NOMO-1 (cell line): ENCODE measurements around the gene TCF4.

Experiments
- DNase-seq, 2 experiments: peaks; one replicate each; lab custom pipeline; 2025; ENCODE audit not compliant: unreplicated experiment in 2 of 2; lab: John Stamatoyannopoulos, UW

The TCF4 gene

DNA sequence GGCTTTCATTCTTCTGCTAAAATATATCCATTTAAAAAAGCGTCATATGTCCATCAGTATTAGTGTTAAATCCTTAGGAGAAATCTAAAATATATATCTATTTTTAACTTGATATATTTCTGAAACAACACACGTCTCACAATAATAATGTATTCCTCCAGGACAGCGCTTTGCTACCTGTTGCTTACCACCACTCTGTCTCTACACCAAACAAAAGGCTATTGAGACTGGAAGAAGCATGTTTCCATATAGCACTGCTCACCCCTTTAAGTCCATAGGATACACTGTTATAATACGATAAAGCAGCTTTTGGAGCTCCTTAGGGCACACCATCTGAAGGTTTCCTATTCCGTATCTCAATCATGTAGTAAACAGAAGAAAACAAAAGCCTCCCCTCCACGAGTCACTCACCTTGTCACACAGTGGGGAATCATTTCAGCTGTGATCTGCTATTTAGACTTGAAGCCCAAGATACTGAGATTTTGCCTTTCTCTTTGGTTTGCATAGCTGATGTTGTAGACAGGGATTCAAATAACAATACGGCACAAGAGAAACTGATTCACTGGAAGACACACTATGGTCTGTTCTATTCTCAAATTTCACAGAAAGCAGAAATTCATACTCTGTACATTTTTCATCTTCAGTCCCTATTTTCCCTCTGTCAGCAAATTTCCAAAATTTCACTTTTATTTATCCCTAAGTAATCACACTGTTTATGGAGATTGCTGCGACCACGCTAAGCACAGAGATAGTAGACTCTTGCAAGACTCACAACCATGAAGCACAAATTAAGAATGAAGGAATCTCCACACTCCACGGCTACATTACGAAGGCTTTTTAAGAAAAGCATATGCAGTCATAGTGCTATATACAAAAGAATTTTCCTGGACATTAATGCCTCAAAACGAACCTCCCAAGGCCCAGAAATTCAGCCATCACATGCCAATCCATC lies 187.1 kb downstream of the TCF4 start:
- DNase-seq, result no peak

- no peak for DNase-seq
Observed at GRCh38 chr18:55400081-55400480, 187.9 kb downstream of the TCF4 start.

DNA sequence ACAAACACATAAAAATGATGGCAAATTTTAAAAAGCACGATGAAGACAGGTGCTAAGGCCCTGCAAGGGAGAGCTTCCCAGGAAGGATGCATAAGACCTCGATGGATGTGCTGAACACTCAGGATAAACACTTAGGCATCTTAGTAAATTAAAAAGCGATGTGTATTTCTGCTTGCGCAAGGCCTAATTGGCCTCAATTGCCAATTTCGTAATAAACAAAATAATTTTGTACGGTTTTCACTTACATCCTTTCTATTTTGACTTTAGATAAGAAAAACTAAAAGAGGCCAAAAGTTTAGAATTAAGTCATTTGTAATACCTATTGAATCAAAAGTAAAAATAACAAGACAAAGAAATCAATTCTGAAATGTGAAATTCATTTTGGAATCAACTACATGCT lies 189.1 kb downstream of the TCF4 start:
- no peak for DNase-seq

DNA sequence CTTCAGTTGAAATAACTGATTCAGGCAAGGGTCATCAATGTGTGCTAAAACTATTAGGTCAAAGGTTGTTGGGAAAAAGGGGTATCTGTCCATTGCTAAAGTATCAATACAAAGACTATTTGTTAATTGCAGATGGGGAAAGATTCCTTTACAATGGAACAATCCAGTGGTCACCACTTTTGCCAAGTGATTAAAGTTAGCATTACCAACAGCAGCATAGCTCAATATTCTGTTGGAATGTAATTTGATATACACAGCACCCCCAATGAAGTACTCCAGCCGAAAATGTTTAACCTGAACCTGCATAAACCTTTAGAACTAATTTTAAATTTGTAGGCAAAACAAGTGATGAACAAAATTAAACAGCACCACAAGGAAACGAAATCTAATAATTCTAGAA lies 191.0 kb downstream of the TCF4 start:
- DNase-seq, result no peak

- DNase-seq, result no peak
Observed at GRCh38 chr18:55396267-55396905, 191.6 kb downstream of the TCF4 start.

- no peak for DNase-seq
Observed at GRCh38 chr18:55395799-55396198, 192.2 kb downstream of the TCF4 start.

DNA sequence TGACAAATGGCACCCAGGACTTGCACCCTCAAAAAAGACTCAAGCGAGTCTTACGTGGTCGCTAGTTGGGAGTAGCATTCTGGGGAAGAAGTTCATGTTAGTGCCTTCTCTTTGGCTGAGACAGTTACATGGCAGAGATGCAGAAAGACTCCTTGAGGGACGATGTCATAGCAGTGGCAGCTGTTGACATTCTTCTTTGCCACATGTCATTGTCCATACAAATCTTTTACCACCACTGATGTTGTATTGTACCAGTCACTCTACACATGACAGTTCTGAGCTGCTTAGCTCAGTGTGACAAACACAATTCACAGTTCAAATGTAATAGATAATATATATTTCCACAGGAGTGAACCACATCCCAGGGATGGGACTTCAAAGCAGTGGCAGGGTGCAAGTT lies 197.1 kb downstream of the TCF4 start:
- no peak for DNase-seq

- DNase-seq, result no peak
Observed at GRCh38 chr18:55387139-55387984, 200.6 kb downstream of the TCF4 start.

GRCh38 chr18:55386545-55386944 lies 201.4 kb downstream of the TCF4 start:
- no peak for DNase-seq

DNA sequence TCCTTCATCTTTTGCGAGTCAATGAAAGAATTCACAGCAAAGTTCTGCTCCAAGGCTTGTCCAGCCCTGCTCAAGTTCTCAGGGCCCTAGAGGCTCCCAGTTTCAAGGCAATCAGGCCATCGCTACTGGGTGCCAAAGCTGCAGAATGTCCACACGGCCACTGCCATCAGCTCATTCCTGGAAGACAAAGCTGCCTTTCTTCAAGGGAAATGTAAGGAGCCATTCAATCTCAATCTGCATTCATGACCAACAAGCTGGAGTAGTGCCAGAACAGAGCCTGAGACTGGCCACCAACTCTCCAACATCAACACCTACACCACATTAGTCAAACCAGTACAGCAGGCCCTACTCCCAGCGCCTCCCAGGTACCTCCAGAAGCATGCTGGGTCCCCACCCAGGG lies 202.2 kb downstream of the TCF4 start:
- DNase-seq, result no peak

DNA sequence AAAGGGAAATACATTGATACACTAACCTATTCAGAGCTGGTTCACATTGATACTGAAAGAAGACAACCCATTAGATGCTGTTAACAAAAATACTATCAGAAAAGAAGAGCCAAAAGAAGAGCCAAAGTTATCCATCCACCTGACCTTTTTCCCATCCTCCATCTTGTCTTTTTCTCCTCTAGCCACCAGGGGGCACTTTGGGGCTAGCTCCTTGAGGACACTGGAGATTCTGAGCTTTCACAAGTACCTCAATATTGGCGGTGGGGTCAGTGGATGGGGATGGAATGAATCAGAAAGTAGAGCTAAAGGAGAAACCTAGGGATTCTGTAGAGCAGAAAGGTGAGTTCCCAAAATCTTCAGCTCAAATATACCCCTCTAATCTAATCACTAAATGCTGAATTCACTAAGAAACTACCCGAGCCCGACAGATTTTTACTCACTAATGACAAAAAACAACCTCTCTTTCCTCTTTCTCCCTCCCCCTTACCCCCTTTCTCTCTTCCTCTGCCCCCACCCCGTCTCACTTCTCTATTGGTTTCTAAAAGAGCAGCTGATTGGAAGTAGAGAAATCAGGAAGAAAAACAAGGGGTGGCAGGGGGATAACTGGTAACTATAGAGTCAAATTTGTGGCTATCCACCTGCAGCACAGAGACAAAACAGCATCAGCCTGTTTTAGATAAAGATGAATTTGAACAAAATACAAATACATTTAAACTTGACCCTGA lies 203.3 kb downstream of the TCF4 start:
- DNase-seq, result peak; percentile 4 to 32

DNA sequence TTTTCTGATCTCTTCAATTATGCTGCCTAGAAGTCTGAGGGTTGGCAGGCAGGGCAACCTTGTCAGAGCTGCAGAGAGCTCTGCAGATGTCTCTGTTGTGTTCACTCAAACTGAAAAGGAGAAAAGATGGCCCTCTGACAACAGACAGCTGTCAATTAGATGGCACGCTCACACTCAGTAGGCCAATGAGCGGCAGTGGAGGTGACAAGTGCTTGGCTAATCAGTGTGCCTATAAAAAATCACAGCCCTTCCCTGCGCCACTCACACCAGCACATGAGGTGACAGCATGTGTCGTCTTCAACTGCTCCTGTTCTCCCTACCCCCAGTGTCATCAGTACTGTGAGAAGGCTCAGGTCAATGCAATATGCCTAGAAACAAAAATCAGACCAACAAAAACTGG lies 203.9 kb downstream of the TCF4 start:
- DNase-seq, result no peak

DNA sequence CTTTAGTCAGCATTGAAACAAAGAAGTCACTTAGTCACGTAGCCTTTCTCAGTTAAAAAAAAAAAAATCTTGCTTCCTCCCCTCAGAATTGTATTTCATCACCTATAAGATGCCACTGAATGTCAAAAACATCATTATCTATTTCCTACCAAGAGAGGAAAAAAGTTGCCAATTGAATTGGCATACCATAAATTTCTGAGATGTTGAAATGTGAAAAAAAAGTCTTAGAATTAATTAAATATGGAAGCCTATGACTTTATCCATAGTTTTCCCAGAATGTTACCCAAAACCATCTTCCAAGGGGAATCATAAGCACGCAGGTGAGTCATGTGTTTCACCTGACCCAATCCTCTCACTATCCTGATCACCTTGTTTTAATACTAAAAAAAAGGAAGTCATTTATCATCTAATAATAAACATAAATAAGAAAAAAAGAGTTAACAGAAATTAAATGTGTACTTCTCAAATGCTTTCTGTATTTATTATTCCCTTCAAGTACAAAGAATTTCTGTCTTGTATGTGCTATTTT lies 205.7 kb downstream of the TCF4 start:
- no peak for DNase-seq

- DNase-seq, result no peak
Observed at GRCh38 chr18:55381277-55381676, 206.7 kb downstream of the TCF4 start.

DNA sequence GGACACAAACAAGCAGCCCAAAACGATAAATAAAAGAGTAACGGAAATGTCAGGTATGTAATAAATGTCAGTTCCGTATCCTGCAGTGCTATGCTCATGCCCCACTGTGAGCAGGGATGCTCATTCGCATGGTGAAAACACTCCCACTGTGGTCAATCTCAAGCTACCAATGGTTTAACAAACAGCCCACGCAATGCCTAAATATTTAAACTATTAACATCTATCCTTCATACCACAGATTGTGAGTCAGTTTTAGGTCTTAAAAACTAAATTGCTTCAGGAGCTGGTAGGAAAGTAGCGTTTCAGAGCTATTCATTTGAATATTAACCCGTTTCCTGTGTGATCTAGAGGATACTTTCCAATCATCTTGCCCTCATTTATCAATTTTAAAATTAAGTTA lies 207.4 kb downstream of the TCF4 start:
- DNase-seq, result no peak

GRCh38 chr18:55376387-55376786 lies 211.6 kb downstream of the TCF4 start:
- peak in 1 of 2 experiments; percentile 11 for DNase-seq

- DNase-seq, result no peak
Observed at GRCh38 chr18:55375930-55376329, 212.1 kb downstream of the TCF4 start.

GRCh38 chr18:55374741-55375140 lies 213.3 kb downstream of the TCF4 start:
- no peak for DNase-seq

- DNase-seq, result no peak
Observed at GRCh38 chr18:55372209-55372608, 215.8 kb downstream of the TCF4 start.

DNA sequence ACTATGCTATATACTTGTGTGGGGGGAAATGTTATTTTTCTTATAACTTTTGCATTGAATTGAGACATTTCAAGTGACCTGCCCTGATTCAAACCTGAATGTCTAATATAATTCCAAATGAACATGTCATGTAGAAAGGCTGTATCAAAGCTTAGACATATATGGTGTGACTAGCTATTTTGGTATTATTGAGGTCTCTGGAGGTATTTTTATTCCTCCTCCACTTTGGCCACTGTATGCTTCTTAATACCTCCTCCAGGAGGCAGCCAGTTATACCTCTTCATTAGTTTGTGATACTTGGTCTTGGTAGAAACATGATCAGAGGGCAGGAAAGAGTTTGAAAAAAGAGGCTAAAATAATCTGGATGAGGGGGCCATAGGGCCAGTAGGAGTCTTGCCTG lies 217.1 kb downstream of the TCF4 start:
- no peak for DNase-seq
